Activated CD4-positive, alpha-beta T cell treated with anti-CD3 and anti-CD28 coated beads, Interleukin-2, amount 50 U/mL, for 1 hour (primary cell): ENCODE data around the gene GOLGA8H.
"Not testable (repeated sequence)": the region's sequence is repeated elsewhere in the genome, so short reads cannot be mapped to it uniquely, and the experiment has no call there.

ENCODE experiments used
- DNase-seq: peaks from one replicate; pipeline ENCODE4 v3.0.0-alpha.2; 2020

The GOLGA8H gene, protein sequence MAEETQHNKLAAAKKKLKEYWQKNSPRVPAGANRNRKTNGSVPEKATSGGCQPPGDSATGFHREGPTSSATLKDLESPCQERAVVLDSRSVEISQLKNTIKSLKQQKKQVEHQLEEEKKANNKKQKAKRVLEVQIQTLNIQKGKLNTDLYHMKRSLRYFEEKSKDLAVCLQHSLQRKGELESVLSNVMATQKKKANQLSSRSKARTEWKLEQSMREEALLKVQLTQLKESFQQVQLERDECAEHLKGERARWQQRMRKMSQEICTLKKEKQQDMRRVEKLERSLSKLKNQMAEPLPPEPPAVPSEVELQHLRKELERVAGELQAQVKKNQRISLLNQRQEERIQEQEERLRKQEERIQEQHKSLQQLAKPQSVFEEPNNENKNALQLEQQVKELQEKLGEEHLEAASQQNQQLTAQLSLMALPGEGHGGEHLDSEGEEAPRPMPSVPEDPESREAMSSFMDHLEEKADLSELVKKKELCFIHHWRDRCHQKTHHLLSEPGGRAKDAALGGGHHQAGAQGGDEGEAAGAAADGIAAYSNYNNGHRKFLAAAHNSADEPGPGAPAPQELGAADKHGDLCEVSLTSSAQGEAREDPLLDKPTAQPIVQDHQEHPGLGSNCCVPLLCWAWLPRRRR

DNA sequence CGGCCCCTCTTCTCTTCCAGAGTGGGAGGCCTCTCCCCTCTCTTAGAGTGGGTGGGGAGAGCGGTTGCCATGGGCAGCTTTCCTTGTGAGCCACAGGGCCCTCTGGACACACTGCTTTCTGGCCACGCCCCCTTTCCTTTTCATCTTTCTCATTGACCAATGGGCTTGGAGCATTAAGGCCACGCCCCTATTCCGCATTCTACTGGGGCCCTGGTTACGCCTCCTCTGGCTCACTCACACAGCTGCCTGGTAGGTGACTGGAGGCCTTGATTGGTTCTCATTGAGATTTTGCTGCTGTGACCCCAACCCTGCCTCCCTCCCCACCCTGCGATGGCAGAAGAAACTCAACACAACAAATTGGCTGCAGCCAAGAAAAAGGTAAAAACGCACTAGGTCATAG lies at the start of gene GOLGA8H:
Gene GOLGA8H, plus strand, starts transcription at position 233 of the 400 bp plus-strand sequence. Its CDS starts 98 bp downstream, at position 331.
- not testable (repeated sequence) for DNase-seq

DNA sequence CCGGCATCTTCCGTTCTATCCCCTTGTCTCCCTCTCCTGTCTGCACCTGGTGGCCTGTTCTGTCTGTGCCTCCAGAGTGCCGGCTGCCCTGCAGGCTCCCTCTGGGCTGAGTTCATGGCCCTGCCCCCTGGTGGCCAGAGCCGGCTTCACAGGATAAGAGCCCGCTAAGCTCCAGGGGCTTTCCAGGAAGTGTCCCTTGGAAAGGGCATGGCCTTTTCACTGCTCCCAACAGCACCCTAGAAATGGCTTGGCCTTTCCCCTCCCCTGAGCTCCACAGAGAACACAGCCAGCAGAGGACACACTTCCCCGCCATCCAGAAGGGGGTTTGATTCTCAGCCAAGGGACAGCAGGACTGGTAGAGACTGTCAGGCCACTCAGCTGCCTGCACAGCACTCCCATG lies 36.9 kb upstream of the GOLGA8H start:
- not testable (repeated sequence) for DNase-seq

DNA sequence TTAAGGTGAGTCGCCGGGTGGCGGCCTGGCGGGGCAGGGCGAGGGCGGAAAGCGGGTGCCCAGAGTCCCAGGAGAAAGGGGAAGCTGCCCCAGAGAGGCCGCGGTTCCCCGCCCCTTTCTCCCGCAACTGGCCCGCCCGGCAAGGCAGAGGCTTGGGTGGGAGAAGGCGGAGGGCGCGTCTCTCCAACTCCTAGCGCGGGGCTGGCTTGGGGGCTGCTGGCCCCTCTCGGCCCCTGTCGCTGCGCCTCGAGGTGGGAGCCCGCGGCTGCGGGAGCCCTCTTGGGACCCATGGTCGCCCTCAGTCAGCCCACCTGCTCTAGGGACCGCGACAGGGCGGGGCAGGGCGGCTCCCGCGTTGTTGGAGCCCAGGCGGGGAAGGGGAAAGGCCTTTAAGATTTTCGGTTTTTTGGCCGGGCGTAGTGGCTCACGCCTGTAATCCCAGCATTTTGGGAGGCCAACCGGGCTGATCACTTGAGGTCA lies 30.8 kb upstream of the GOLGA8H start:
- not testable (repeated sequence) for DNase-seq

DNA sequence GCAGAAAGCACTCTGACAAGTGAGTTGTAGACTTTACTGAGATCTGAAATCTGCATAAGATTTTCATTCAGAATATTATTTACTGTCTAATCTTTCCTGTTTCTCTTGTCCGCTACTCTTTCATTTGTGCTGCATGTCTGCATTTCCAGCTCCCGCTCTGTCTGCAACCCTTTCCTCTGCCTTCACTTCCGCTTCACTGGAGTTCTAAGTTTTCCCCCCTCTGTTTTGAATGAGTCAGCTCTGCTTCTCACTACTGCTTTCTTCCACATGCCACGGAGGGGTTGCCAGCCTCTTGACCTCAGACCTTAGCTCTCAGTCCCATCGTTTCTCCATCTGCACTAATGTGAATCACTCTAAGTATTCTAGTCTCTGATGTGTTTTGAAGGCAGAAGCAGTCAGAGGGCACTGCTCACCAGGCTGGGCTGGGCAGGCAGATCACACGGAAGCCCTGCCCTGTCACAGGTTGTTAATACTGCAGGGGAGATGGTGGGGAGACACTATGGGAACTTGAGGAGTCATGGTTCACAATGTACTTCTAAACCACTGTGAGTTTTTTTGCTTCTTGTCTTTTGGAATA lies 24.3 kb upstream of the GOLGA8H start:
- not testable (repeated sequence) for DNase-seq

DNA sequence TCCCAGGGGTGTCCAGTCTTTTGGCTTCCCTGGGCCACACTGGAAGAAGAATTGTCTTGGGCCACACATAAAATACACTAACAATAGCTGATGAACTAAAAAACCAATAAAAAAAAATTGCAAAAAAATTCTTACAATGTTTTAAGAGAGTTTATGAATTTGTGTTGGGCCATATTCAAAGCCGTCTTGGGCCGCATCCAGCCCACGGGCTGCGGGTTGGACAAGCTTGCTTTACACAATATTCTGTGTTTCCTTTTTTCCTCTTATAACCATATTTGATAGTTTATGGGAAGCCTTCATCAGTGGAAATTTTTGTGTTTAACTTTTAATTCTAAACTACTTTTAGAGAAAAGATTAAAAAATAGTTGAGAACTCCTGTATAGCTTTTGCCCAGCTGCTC lies 23.1 kb upstream of the GOLGA8H start:
- not testable (repeated sequence) for DNase-seq

DNA sequence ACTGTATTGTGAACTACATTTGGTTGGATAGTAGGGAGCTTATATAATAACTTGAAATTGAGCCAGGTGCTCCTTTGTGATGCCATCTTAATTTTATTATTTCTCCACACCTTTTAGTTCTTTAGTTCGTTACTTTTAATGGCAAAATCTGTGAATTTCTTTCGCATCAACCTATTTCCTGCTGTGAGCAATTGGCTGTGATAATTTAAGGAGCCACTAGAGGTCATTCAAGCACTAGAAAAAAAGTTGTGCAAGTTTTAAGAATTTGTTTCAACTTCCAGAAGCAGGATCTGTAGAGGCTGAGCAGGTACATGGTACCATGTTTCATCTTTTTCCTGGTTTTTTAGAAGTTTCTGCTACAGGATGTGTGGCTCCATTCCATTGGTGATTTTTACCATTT lies 4.9 kb upstream of the GOLGA8H start:
- DNase-seq: not testable (repeated sequence)

DNA sequence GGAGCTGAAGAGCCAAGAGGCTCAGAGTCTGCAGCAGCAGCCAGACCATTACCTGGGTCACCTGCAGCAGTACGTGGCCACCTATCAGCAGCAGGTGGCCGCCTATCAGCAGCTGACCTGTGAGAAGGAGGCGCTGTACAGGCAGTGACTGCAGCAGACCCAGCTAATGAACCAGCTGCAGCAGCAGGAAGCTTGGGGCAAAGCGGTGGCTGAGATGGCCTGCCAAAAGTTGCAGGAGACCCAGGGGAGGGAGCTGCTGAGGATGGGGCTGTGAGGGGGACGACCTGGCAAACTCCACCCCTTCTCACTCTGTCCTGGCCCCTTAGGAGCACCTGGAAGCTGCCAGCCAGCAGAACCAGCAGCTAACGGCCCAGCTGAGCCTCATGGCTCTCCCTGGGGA lies 8.4 kb downstream of the GOLGA8H start:
- not testable (repeated sequence) for DNase-seq

DNA sequence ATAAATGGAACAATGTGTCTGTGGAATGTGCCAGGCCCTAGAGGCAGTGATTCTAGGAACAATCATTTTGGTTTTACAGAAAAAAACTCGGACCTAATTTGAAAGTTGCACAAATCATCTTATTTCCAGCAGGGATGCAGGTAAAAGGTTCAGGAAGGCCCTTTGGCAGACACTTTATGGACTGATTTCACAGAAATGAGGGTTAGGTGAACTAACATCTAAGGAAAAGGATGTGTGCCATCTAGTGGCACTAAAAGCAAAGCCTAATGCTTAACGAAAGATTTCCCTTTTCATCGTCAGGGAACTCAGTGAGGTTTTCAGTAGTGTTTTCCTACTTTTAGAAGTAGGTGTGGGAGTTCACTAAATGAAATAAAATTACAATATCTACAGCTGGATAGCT lies 17.5 kb downstream of the GOLGA8H start:
- not testable (repeated sequence) for DNase-seq

DNA sequence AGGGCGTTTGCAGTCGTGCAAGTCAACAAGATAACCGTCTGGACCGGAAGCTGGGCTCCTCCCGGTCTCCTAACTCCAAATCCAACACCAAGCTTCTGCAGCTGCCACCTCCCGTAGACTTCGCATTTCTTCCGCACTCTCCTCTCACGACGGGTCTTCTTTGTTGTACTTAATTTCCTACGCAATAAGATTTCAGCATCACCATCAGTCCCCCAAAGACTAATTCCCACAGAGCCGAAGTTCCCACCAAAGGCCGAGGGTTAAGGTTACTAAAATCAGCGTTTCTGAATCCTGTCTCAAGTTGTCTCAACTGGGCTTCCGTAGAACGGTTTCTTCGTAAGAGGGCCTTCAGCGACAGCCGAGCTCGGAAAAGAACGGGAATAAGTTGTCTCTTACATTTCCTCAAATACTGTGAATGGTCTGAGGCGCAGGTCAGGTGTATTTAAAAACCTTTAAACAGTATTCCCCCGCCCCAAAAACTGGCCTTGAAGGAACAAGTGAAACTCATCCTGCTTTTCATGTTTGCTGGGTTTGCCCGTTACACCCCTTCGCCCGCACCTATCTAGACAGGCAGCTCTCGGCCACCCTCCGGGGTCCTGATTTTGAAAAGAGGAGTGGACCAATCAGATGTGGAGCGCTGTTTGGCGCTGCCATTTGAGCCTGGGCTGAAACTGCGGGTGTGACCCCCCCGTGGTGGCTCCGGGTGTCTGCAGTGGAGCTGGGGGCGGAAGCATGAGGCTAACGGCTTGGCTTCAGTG lies 21.8 kb downstream of the GOLGA8H start, which contains the start of gene ARHGAP11B:
Gene ARHGAP11B, plus strand, starts transcription at position 693 of the 758 bp plus-strand sequence.
- DNase-seq: peak; percentile 92

DNA sequence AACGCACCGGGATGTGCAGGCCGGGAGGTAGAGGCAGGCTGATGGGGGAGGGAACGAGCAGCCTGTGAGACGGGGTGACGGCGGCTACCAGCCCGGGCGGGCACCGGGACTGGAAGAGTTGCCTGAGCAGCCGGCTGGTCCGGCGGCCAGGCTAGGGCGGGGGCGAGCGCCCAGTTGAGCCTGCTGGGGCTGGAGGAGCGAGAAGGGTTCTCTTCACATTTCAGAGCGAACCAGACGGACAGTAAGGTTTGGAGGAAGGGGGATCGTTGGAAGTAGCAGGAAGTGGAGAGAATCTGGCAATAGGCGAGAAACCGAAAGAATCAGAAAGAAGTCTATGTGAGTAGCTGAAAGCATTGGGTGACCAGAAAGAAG lies 22.4 kb downstream of the GOLGA8H start:
- DNase-seq: not testable (repeated sequence)

DNA sequence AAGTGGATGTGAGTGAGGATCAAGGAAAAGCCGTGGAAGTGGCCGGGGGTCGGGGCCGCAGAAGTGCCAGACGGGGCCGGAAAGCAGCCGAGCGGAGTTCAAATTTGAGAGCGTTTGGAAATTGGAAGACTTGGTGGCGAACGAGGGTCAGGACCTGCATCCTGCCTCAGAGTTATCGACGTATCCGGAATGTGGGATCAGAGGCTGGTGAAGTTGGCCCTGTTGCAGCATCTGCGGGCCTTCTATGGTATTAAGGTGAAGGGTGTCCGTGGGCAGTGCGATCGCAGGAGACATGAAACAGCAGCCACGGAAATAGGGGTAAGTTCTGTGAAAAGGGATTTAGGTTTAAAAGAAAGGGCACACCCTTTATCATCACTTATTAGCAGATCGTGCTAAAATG lies 22.8 kb downstream of the GOLGA8H start:
- DNase-seq: not testable (repeated sequence)

DNA sequence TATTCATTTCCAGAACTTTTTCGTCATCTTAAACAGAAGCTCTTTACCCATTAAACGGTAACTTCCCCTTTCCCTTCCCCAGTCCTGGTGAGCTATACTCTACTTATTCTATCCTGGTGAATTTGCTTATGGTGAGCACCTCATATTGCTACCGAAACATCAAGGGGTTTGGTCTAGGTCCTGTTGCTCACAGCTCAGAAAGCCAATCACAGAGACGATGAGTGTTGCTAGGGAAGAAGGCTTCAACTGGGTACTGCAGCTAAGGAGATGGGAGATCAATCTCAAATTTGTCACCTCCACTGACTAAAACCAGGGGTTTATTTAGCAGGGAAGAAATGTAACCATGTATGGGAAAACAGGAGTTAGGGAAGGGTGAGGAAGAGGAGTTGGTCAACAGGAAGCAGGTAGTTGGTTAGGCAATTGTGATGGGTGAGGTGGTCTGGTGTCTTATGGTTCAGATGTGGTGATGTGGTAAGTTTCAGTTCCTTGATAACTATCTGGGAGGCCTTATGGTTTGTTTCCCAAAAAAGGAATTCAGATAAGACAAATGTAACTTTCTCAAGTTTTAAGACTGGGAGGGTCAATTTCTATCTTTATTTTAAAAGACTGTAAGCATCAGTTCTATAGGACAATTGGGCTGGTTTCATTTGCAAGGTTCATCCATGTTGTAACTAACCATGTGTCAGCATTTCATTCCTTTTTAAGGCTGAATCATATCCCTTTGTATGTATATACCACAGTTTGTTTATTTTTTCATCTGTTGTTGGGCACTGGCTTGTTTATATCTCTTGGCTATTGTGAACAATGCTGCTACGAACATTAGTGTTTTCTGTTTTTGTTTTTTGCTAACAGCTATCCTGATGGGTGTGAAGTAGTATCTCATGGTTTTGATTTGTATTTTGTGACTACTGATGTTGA lies 46.4 kb downstream of the GOLGA8H start:
- no peak for DNase-seq

DNA sequence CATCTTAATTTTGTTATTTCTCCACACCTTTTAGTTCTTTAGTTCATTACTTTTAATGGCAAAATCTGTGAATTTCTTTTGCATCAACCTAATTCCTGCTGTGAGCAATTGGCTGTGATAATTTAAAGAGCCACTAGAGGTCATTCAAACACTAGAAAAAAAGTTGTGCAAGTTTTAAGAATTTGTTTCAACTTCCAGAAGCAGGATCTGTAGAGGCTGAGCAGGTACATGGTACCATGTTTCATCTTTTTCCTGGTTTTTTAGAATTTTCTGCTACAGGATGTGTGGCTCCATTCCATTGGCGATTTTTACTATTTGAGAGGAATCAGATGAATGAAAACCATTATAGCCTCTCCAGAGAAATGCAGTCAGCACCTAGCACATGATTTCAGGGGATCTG lies 57.3 kb downstream of the GOLGA8H start:
- not testable (repeated sequence) for DNase-seq
